GM12878 (cell line): ENCODE data around the gene PCSK5. TPM values are rescaled to one million over a fixed set of nuclear protein-coding genes. Genes with fewer than 3 reads are reported as not detected.

ENCODE experiments used
- ATAC-seq: fragments of 200-7000 bp; cut with Tn5 transposase; 3 replicates; pipeline ENCODE4 v1.9.1; 2020; ENCODE audit warnings: mild to moderate bottlenecking, moderate library complexity
- BruUV-seq: library from RNA; stranded (reverse); fragments of 400-500 nt; replicated peaks from 2 replicates; lab custom pipeline; 2021; lab: Mats Ljungman, UMichigan
- CTCF ChIA-PET: fragments of 300-600 bp; sonication (Branson Sonifier 250); formaldehyde crosslinking; extraction: SDS; loops from one replicate; lab custom pipeline; 2021; ENCODE audit warnings: inconsistent platforms; lab: Yijun Ruan, JAX
- POLR2A ChIA-PET: fragments of 350-600 bp; formaldehyde crosslinking; extraction: SDS; loops from one replicate; lab custom pipeline; 2021; ENCODE audit warnings: inconsistent platforms; lab: Charles Lee
- RAD21 ChIA-PET: fragments of 300-600 bp; sonication (Branson Sonifier 250); formaldehyde crosslinking; loops from one replicate; lab custom pipeline; 2023; ENCODE audit warnings: antibody characterized with exemption; ENCODE audit not compliant: unreplicated experiment; lab: Charles Lee
- SMC1A ChIA-PET: fragments of 300-600 bp; sonication (Branson Sonifier 250); formaldehyde crosslinking; loops from one replicate; lab custom pipeline; 2023; ENCODE audit not compliant: unreplicated experiment, uncharacterized antibody; lab: Charles Lee
- DNase-seq: peaks from one replicate; pipeline ENCODE4 v3.0.0-alpha.2; 2011; ENCODE audit warnings: low read depth, low spot score
- FAIRE-seq: peaks from 3 replicates; lab custom pipeline; 2011; peaks lifted over from hg19 to GRCh38; lab: Jason Lieb, UNC
- H2AFZ ChIP-seq: 2 replicates; pipeline ENCODE4 v1.6.0; 2011; ENCODE audit warnings: low read depth, low read length, control low read depth; ENCODE audit not compliant: control insufficient read depth
- H3K27ac ChIP-seq: 2 replicates; pipeline ENCODE4 v1.5.1; 2011; ENCODE audit warnings: control low read depth; ENCODE audit not compliant: control insufficient read depth, insufficient read depth
- H3K27me3 ChIP-seq, 2 experiments: replicated peaks in 1 of 2; 2 replicates each; pipeline versions ENCODE4 v1.6.0 to v1.6.1; 2011; ENCODE audit warnings: low read length in 1 of 2; ENCODE audit not compliant: control insufficient read depth in 2 of 2, insufficient read depth in 2 of 2
- H3K36me3 ChIP-seq, 2 experiments: 2 replicates each; pipeline ENCODE4 v1.5.1; 2011; ENCODE audit warnings: low read length in 1 of 2; ENCODE audit not compliant: control insufficient read depth in 2 of 2, insufficient read depth in 2 of 2
- H3K4me1 ChIP-seq: 2 replicates; pipeline ENCODE4 v1.6.1; 2011; ENCODE audit warnings: mild to moderate bottlenecking, low read length, moderate library complexity, mixed read lengths; ENCODE audit not compliant: control insufficient read depth, insufficient read depth
- H3K4me2 ChIP-seq: 2 replicates; pipeline ENCODE4 v1.6.0; 2011; ENCODE audit warnings: control low read depth; ENCODE audit not compliant: control insufficient read depth, insufficient read depth
- H3K4me3 ChIP-seq: fragments of 200-600 bp; sonication (generic); 2 replicates; pipeline ENCODE4 v1.5.1; 2016
- H3K79me2 ChIP-seq: 2 replicates; pipeline ENCODE4 v1.6.0; 2011; ENCODE audit warnings: low read length; ENCODE audit not compliant: control insufficient read depth, insufficient read depth
- H3K9ac ChIP-seq: 2 replicates; pipeline ENCODE4 v1.8.0; 2011; ENCODE audit warnings: low read length, control low read depth, mixed read lengths; ENCODE audit not compliant: control insufficient read depth, insufficient read depth
- H3K9me3 ChIP-seq: replicated peaks from 3 replicates; pipeline ENCODE4 v1.5.1; 2011; ENCODE audit warnings: mild to moderate bottlenecking, low read length; ENCODE audit not compliant: control insufficient read depth, insufficient read depth
- H4K20me1 ChIP-seq: 2 replicates; pipeline ENCODE4 v1.6.0; 2011; ENCODE audit not compliant: control insufficient read depth, insufficient read depth
- BCL3 ChIP-seq: IDR thresholded peaks from 2 replicates; pipeline ENCODE4 v1.6.1; 2011; ENCODE audit warnings: borderline replicate concordance, low read depth, mild to moderate bottlenecking, moderate library complexity, low read length; ENCODE audit not compliant: insufficient read depth, poor library complexity, severe bottlenecking
- ELK1 ChIP-seq: IDR thresholded peaks from 2 replicates; pipeline ENCODE4 v1.6.1; 2012; ENCODE audit warnings: low read depth, low read length, improper control_type of control experiment
- IRF3 ChIP-seq: fragments of 450-650 bp; IDR thresholded peaks from 2 replicates; pipeline ENCODE4 v1.6.1; 2014; ENCODE audit warnings: mild to moderate bottlenecking
- MTA2 ChIP-seq: fragments of 450-650 bp; IDR thresholded peaks from 2 replicates; pipeline ENCODE4 v1.6.1; 2016; ENCODE audit warnings: low read depth, mild to moderate bottlenecking, moderate library complexity
- PAX8 ChIP-seq: fragments of 450-650 bp; IDR thresholded peaks from 2 replicates; pipeline ENCODE4 v1.6.1; 2017; ENCODE audit warnings: mild to moderate bottlenecking, moderate library complexity
- POLR2A ChIP-seq: IDR thresholded peaks from 2 replicates; pipeline ENCODE4 v1.6.1; 2011; ENCODE audit warnings: low read depth, mild to moderate bottlenecking, low read length
- RFX5 ChIP-seq: IDR thresholded peaks from 2 replicates; pipeline ENCODE4 v1.6.1; 2011; ENCODE audit warnings: low read depth, low read length, improper control_type of control experiment
- TBL1XR1 ChIP-seq: IDR thresholded peaks from 2 replicates; pipeline ENCODE4 v1.6.1; 2012; ENCODE audit warnings: low read depth, low read length, improper control_type of control experiment
- WRNIP1 ChIP-seq: IDR thresholded peaks from 2 replicates; pipeline ENCODE4 v1.6.1; 2011; ENCODE audit warnings: low read depth, low read length, improper control_type of control experiment, borderline replicate concordance
- WGBS: methylation state at CpG from one replicate; pipeline ENCODE4 v1.1.6; 2016; ENCODE audit warnings: low lambda C conversion rate; ENCODE audit not compliant: insufficient replicate concordance, insufficient coverage; ENCODE audit errors: missing lambda C conversion rate; 5-methylcytosine and 5-hydroxymethylcytosine counted together
- in situ Hi-C: fragments of 300-500 bp; cut with MboI; formaldehyde crosslinking; loops from 9 replicates; pipeline ENCODE4 v1.14.3; 2018; ENCODE audit warnings: mixed read lengths
- intact Hi-C: fragments of 100-400 bp; cut with micrococcal nuclease; formaldehyde crosslinking; loops from one replicate; pipeline ENCODE4 v1.14.2; 2022; ENCODE audit not compliant: unreplicated experiment
- polyA plus RNA-seq, 11 experiments: library from polyadenylated mRNA; depleted of rRNA in 4 of 11; unstranded in 6 of 11; stranded (reverse) in 5 of 11; fragments of >200 nt; fragmentation: Nextera tagmentation in 4 of 11; fragmentation: Illumina TruSeq in 1 of 11; extraction: Ambion mirVana in 4 of 11; extraction: Trizol in 1 of 11; gene quantifications; 1 replicate in 1 of 11; 2 replicates in 10 of 11; pipeline versions ENCODE4 v1.2.1 to v1.2.3, GENCODE V29; 2011 to 2016; ENCODE audit warnings: inconsistent platforms in 2 of 11, missing spikeins in 2 of 11, low read depth in 1 of 11
- total RNA-seq, 4 experiments: library from RNA; depleted of rRNA in 3 of 4; stranded (reverse); fragments of >200 nt in 3 of 4; fragmentation: Illumina TruSeq in 1 of 4; extraction: Trizol in 1 of 4; gene quantifications; 2 replicates each; pipeline versions ENCODE4 v1.2.1 to v1.2.3, GENCODE V29; 2013 to 2021

The PCSK5 gene
- total and polyA plus RNA-seq, 10 of the 15 experiments (the other 5 are each of a cell fraction or from before 2014, with no cell fraction given), result 0.01 to 0.13 (median 0.04) TPM; not detected in 3

GRCh38 chr9:76342201-76342600 is 451.7 kb downstream of the PCSK5 start (continued):
- TF ChIP-seq BCL3, result no peak

GRCh38 chr9:76342858-76343257 is 452.4 kb downstream of the PCSK5 start:
- Histone ChIP-seq H3K36me3 (no peaks in the 10 kb centered on the region), H2AFZ (no peak overlapping the region), H4K20me1 (no peaks in the 10 kb centered on the region), H3K4me1 (no peaks in the 10 kb centered on the region), H3K9me3 (no peaks in the 10 kb centered on the region), H3K9ac (no peak overlapping the region), H3K27ac (no peak overlapping the region)
- POLR2A ChIA-PET, result no interaction called here
- in situ Hi-C loops, result no loop called here
- DNase-seq (no peak), ATAC-seq (no peak)
- WGBS, result 67% methylated on average over 2 of the region's 2 CpGs
- CTCF ChIA-PET, result no interaction called here
- no peak for TF ChIP-seq MTA2
- no peak for TF ChIP-seq ELK1
- no peak for TF ChIP-seq WRNIP1
- TF ChIP-seq POLR2A, result no peak
- TF ChIP-seq PAX8, result no peak
- TF ChIP-seq IRF3, result no peak
- no peak for TF ChIP-seq RFX5
- TF ChIP-seq TBL1XR1, result no peak
- TF ChIP-seq, all 136 proteins: peak for 0
- Histone ChIP-seq H3K4me3 (no peak overlapping the region), H3K79me2 (no peaks in the 10 kb centered on the region), H3K4me2 (no peak overlapping the region), H3K27me3 (no peaks in the 10 kb centered on the region)
- no peak for FAIRE-seq
- BruUV-seq, result no TSS peak
- SMC1A ChIA-PET, result no interaction called here
- RAD21 ChIA-PET, result no interaction called here
- intact Hi-C loops, result no loop called here
